Gastroesophageal sphincter (tissue), 4 donors: ENCODE measurements around the gene TMEM74B. TPM values are rescaled to one million over a fixed set of nuclear protein-coding genes. Genes with fewer than 3 reads are reported as not detected.
A peak's percentile ranks its signal among the peaks of the same experiment; 100 is the strongest.
"Not testable (repeated sequence)": the region's sequence is repeated elsewhere in the genome, so short reads cannot be mapped to it uniquely, and the experiment has no call there.

Experiments
- ATAC-seq: fragments of 150-250 bp; one replicate; pipeline ENCODE4 v1.9.1; 2016; ENCODE audit warnings: mild to moderate bottlenecking, moderate library complexity
- H3K27ac ChIP-seq, 4 donors: fragments of 200-600 bp; sonication (generic) in 3 of 4; 1 replicate in 3 of 4; 2 replicates in 1 of 4; pipeline ENCODE4 v1.5.1; 2016 to 2019
- H3K27me3 ChIP-seq: fragments of 200-600 bp; sonication (generic); one replicate; pipeline ENCODE4 v1.5.1; 2019
- H3K36me3 ChIP-seq, 2 donors: fragments of 200-600 bp; sonication (generic); one replicate each; pipeline ENCODE4 v1.5.1; 2019; ENCODE audit warnings: control low read depth in 1 of 2
- H3K4me1 ChIP-seq, 3 donors: fragments of 200-600 bp; sonication (generic); 1 replicate in 2 of 3; 2 replicates in 1 of 3; pipeline ENCODE4 v1.5.1; 2016 to 2019; ENCODE audit warnings: control low read depth in 2 of 3
- H3K4me3 ChIP-seq, 2 donors: fragments of 200-600 bp; sonication (generic); one replicate each; pipeline ENCODE4 v1.5.1; 2019; ENCODE audit warnings: mild to moderate bottlenecking in 1 of 2, moderate library complexity in 1 of 2
- H3K9me3 ChIP-seq, 3 donors: fragments of 200-600 bp; sonication (generic); one replicate each; pipeline ENCODE4 v1.5.1; 2017 to 2019; ENCODE audit warnings: control low read depth in 2 of 3
- EP300 ChIP-seq: sonication (generic); formaldehyde crosslinking; IDR thresholded peaks from one replicate; pipeline ENCODE4 v1.6.1; 2017; ENCODE audit warnings: antibody characterized with exemption, mild to moderate bottlenecking
- POLR2A ChIP-seq, 2 donors: fragments of 450-650 bp; IDR thresholded peaks; one replicate each; pipeline ENCODE4 v1.6.1; 2017; ENCODE audit warnings: antibody characterized with exemption in 2 of 2, mild to moderate bottlenecking in 2 of 2, moderate library complexity in 1 of 2
- POLR2AphosphoS5 ChIP-seq: sonication (generic); formaldehyde crosslinking; IDR thresholded peaks from one replicate; pipeline ENCODE4 v1.6.1; 2017; ENCODE audit warnings: antibody characterized with exemption
- WGBS, 2 donors: methylation state at CpG; one replicate each; pipeline ENCODE4 v1.1.5; 2018; ENCODE audit warnings: low coverage in 1 of 2; 5-methylcytosine and 5-hydroxymethylcytosine counted together
- total RNA-seq, 4 donors: library from RNA; depleted of rRNA; stranded (reverse); fragments of >200 nt; gene quantifications; one replicate each; pipeline ENCODE4 v1.1.0, GENCODE V29; 2016
- TF ChIP-seq, protein P1 (sequence below), 4 experiments: fragments of 200-600 bp in 2 of 4; fragments of 450-650 bp in 2 of 4; sonication (generic) in 1 of 4; IDR thresholded peaks; one replicate each; pipeline ENCODE4 v1.5.1; 2017 to 2019; ENCODE audit warnings: antibody characterized with exemption in 4 of 4, mild to moderate bottlenecking in 2 of 4, moderate library complexity in 2 of 4

Gene TMEM74B
- total RNA-seq, 4 donors from 2014 or later = 1.5 to 1.8 TPM; not detected in 2

DNA sequence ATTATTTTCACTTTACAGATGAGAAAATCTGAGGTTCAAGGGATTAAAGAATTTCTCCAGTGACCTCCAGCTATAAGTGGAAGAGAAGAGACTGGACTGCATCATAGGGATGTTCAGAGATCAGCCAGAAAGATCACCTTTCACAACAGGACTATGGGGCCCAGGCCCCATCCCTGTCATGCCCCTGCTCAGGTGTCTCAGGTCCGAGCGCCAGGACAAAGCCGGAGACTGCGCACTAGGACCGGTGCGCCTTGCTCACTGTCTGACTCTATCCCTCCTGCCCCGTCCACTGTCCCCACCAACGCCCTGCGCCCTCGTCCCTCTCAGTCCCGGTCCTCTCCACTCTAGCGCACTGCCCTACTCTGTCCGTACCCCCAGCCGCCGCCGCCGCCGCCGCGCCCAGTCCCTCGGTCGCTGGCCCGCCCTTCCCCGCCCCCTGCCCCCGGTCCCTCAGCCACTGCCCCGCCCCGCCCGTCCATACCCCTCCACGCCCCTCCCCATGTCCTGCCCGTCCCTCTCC is 40.5 kb upstream of the TMEM74B start:
- Histone ChIP-seq H3K27me3 (peaks cover 64% of the 10 kb centered on the region), H3K4me1 (peaks cover 0 to 20% (median 10%) of the 10 kb centered on the region in 3 donors), H3K27ac (peak overlapping the region in 2 of 4 donors; percentile 40 to 67), H3K4me3 (peak overlapping the region in 1 of 2 donors; percentile 63), H3K9me3 (no peaks in the 10 kb centered on the region), H3K36me3 (no peaks in the 10 kb centered on the region)
- no peak for TF ChIP-seq POLR2AphosphoS5
- TF ChIP-seq POLR2A (IDR thresholded peaks at IDR 0.05) = peak in 1 of 2 donors; percentile 11
- TF ChIP-seq, protein P1, sequence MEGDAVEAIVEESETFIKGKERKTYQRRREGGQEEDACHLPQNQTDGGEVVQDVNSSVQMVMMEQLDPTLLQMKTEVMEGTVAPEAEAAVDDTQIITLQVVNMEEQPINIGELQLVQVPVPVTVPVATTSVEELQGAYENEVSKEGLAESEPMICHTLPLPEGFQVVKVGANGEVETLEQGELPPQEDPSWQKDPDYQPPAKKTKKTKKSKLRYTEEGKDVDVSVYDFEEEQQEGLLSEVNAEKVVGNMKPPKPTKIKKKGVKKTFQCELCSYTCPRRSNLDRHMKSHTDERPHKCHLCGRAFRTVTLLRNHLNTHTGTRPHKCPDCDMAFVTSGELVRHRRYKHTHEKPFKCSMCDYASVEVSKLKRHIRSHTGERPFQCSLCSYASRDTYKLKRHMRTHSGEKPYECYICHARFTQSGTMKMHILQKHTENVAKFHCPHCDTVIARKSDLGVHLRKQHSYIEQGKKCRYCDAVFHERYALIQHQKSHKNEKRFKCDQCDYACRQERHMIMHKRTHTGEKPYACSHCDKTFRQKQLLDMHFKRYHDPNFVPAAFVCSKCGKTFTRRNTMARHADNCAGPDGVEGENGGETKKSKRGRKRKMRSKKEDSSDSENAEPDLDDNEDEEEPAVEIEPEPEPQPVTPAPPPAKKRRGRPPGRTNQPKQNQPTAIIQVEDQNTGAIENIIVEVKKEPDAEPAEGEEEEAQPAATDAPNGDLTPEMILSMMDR (IDR thresholded peaks at IDR 0.05) = no peak
- no peak for TF ChIP-seq EP300
- WGBS, 2 donors = 0% methylated on average over 7 to 14 of the region's 30 CpGs
- ATAC-seq = peak; percentile 83

- Histone ChIP-seq H3K9me3 (no peaks in the 10 kb centered on the region), H3K4me3 (no peak overlapping the region), H3K27me3 (peaks cover 55% of the 10 kb centered on the region), H3K4me1 (peaks cover 0 to 20% (median 10%) of the 10 kb centered on the region in 3 donors), H3K36me3 (no peaks in the 10 kb centered on the region), H3K27ac (no peak overlapping the region)
- no peak for ATAC-seq
- TF ChIP-seq POLR2A (IDR thresholded peaks at IDR 0.05) (no peak), POLR2AphosphoS5 (no peak), EP300 (no peak)
- TF ChIP-seq, protein P1 (IDR thresholded peaks at IDR 0.05) = no peak
- 60 to 82% methylated on average over 5 to 7 of the region's 20 CpGs for WGBS, 2 donors
These were observed 39.6 kb upstream of the TMEM74B start for GRCh38 chr20:1224205-1224890.

- not testable (repeated sequence) for H3K27ac ChIP-seq, H3K36me3 ChIP-seq, ATAC-seq, H3K4me3 ChIP-seq, H3K9me3 ChIP-seq
- 69 to 91% methylated on average over 3 of the region's 4 CpGs for WGBS, 2 donors
- H3K4me1 ChIP-seq = peaks cover 0 to 20% (median 10%) of the 10 kb centered on the region in 3 donors
- peaks cover 39% of the 10 kb centered on the region for H3K27me3 ChIP-seq
These were observed 38.0 kb upstream of the TMEM74B start for GRCh38 chr20:1222750-1223149.

DNA sequence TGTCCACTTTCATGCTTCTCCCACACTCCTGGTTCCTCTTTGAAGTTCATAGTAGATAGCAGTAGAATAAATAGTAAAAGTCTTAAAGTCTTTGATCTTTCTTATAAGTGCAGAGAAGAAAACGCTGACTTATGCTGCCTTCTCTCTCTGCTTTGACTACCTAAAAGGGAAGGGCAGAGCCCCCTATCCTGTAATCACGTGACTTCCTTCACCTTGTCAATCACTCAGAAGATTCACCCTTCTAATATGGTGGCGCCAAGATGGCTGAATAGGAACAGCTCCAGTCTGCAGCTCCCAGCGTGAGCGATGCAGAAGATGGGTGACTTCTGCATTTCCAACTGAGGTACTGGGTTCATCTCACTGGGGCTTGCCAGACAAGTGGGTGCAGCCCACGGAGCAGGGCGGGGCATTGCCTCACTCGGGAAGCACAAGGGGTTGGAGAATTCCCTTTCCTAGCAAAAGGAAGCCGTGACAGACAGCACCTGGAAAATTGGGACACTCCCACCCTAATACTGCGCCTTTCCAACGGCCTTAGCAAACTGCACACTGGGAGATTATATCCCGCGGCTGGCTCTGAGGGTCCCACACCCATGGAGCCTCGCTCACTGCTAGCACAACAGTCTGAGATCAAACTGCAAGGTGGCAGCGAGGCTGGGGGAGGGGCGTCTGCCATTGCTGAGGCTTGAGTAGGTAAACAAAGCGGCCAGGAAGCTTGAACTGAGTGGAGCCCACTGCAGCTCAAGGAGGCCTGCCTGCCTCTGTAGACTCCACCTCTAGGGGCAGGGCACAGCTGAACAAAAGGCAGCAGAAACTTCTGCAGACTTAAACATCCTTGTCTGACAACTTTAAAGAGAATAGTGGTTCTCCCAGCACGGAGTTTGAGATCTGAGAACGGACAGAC is 32.0 kb upstream of the TMEM74B start:
- not testable (repeated sequence) for H3K4me1 ChIP-seq, H3K4me3 ChIP-seq, H3K36me3 ChIP-seq, ATAC-seq, H3K27ac ChIP-seq, H3K9me3 ChIP-seq
- 69 to 73% methylated on average over 4 to 5 of the region's 19 CpGs for WGBS, 2 donors
- H3K27me3 ChIP-seq = peaks cover 40% of the 10 kb centered on the region

DNA sequence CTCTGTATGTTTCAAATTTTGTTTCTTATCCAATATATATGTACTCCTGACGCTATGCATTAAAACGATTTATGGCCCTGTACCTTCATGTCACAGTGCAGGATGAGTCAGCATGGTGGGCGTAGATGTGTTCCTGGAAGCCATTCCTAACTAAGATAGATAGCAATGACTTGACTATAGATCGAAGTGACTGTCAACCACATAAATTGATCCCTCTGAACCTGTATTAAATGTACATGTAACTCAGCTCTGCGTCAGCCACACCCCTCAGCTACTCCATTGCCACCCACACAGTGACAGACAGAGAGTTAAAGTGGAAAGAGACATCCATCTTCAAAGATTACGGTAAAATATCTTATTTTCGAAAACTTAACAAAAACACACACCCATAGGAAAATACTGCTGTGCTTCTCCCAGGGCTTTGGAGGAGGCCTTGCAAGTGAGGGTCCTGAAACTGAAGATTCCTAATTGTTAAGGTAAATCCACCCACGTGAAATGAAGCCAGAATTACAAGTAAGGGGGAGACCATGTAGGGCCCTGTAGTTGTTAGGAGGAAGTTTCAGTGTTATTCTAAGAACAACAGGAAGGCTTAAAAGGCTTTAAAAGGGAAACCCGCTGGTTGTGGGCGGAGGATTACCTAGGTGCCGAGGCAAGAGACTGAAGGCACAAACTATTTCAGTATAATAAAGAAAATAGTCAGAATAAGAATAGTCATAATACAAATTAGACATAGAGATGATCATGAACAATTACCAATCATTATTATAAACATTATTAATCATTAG is 30.8 kb upstream of the TMEM74B start:
- H3K27ac ChIP-seq = no peak overlapping the region
- ATAC-seq = no peak
- 61 to 77% methylated on average over 11 of the region's 11 CpGs for WGBS, 2 donors

More for the DNA sequence above, 30.8 kb upstream of the TMEM74B start:
- peaks cover 0 to 7% (median 0%) of the 10 kb centered on the region in 3 donors for H3K4me1 ChIP-seq
- H3K9me3 ChIP-seq = no peaks in the 10 kb centered on the region
- TF ChIP-seq EP300 = no peak
- TF ChIP-seq, protein P1 (IDR thresholded peaks at IDR 0.05) = no peak
- no peak for TF ChIP-seq POLR2AphosphoS5
- no peak overlapping the region for H3K4me3 ChIP-seq
- peaks cover 51% of the 10 kb centered on the region for H3K27me3 ChIP-seq
- H3K36me3 ChIP-seq = no peaks in the 10 kb centered on the region
